ENCODE results near the gene ACAD8. TPM values are rescaled to one million over a fixed set of nuclear protein-coding genes. Genes with fewer than 3 reads are reported as not detected.

ACAD8 gene
- 8.3 to 10.2 TPM (median 9.4 TPM) in 5 replicates for total RNA-seq (2022; extraction: Qiagen RNA extraction)

DNA sequence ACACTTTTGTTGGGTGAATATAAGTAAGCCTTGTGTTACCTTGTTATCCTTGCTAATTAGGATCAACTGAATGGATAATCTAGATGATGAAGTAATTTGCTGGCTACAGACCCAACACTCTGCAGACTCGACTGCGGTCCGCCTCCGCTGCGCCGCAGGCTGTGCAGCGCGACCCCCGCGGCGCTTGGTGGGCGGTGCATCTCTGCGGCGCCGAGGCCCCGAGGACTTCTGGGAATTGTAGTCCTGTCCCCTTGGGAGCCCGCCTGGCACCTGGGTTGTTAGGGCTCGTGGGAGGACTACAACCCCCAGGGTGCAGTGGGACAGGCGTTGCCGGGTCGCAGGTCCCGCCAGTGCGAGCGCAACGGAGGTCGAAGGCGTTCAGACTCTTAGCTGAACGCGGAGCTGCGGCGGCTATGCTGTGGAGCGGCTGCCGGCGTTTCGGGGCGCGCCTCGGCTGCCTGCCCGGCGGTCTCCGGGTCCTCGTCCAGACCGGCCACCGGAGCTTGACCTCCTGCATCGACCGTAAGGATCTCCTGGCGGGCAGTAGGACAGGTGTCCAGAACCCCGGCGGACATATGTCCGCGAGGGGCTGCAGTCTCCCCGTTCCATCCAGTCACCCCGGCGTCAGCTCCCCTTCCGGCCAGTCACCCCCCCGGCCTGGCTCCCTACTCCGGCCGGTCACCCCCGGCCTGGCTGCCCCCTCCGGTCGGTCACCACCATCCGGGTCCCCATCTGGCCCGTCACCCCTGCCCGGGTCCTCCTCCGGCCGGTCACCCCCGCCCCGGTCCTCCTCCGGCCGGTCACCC lies at the start of gene ACAD8, which contains the start of gene THYN1:
Gene ACAD8 (plus strand): TSS at position 381 of the 806 bp plus-strand sequence. CDS start 33 bp downstream, at position 414.
Gene THYN1 (minus strand): TSS at position 165 of the 806 bp plus-strand sequence. CDS start 470 bp downstream, outside the sequence.

GRCh38 chr11:134223836-134224709 lies 29.3 kb upstream of the ACAD8 start, which contains the start of the genes NCAPD3 and VPS26B:
Gene NCAPD3 (minus strand): TSS chr11:134223967. CDS start chr11:134223926, 41 bp downstream.
Gene VPS26B (plus strand): TSS chr11:134224671. CDS start chr11:134225123, 452 bp downstream.

GRCh38 chr11:134275534-134276395 lies 22.4 kb downstream of the ACAD8 start, which contains the start of gene GLB1L3:
Gene GLB1L3 (plus strand): TSS chr11:134276379. CDS start chr11:134276741, 362 bp downstream.

Other genes with a start within 250 kb of the ACAD8 start
- 3.7 to 4.9 TPM (median 4.2 TPM) in 5 replicates for gene JAM3, start 184.5 kb upstream of the ACAD8 start, total RNA-seq (2022; extraction: Qiagen RNA extraction)
- 20.0 to 24.3 TPM (median 23.4 TPM) in 5 replicates for gene NCAPD3, start 29.6 kb upstream of the ACAD8 start, total RNA-seq (2022; extraction: Qiagen RNA extraction)
- 18.6 to 22.7 TPM (median 21.4 TPM) in 5 replicates for gene VPS26B, start 28.9 kb upstream of the ACAD8 start, total RNA-seq (2022; extraction: Qiagen RNA extraction)
- gene THYN1, start 216 bp upstream of the ACAD8 start, total RNA-seq (2022; extraction: Qiagen RNA extraction), result 16.2 to 18.7 TPM (median 17.7 TPM) in 5 replicates
- 0.03 TPM in 1 of 5 replicates, not detected in the others for gene GLB1L3, start 22.8 kb downstream of the ACAD8 start, total RNA-seq (2022; extraction: Qiagen RNA extraction)
- 1.9 to 2.2 TPM (median 2.0 TPM) in 5 replicates for gene GLB1L2, start 78.4 kb downstream of the ACAD8 start, total RNA-seq (2022; extraction: Qiagen RNA extraction)
- gene B3GAT1, start 158.7 kb downstream of the ACAD8 start, total RNA-seq (2022; extraction: Qiagen RNA extraction), result 0.02 to 0.07 TPM in 2 of 5 replicates, not detected in the others

Measured in A549 treated with Hydrocortisone at 1 μM for 4 hours (cell line).